HG02759 (cell line): ENCODE measurements around the gene C4orf50.

Source experiments
- ATAC-seq: cut with Tn5 transposase; IDR thresholded peaks from one replicate; pipeline ENCODE4 v1.9.1; 2021; ENCODE audit warnings: mild to moderate bottlenecking, moderate library complexity; ENCODE audit not compliant: unreplicated experiment

The C4orf50 gene

GRCh38 chr4:6018331-6018730 lies at the start of gene C4orf50:
TSS of gene C4orf50 (minus strand) at chr4:6018431.
- ATAC-seq, result no peak

GRCh38 chr4:6065934-6066590 lies 47.8 kb upstream of the C4orf50 start:
- ATAC-seq, result no peak

GRCh38 chr4:6065166-6065565 lies 46.9 kb upstream of the C4orf50 start:
- ATAC-seq, result no peak

GRCh38 chr4:6064383-6064782 lies 46.2 kb upstream of the C4orf50 start:
- ATAC-seq, result no peak

GRCh38 chr4:6063684-6064083 lies 45.5 kb upstream of the C4orf50 start:
- no peak for ATAC-seq

- ATAC-seq, result no peak
These were observed 43.9 kb upstream of the C4orf50 start for GRCh38 chr4:6062133-6062532.

- no peak for ATAC-seq
These were observed 41.2 kb upstream of the C4orf50 start for GRCh38 chr4:6059375-6059805.

GRCh38 chr4:6058531-6059374 lies 40.5 kb upstream of the C4orf50 start:
- ATAC-seq, result no peak

GRCh38 chr4:6056976-6057766 lies 38.9 kb upstream of the C4orf50 start:
- no peak for ATAC-seq

GRCh38 chr4:6055436-6055835 lies 37.2 kb upstream of the C4orf50 start:
- ATAC-seq, result no peak

- no peak for ATAC-seq
These were observed 36.8 kb upstream of the C4orf50 start for GRCh38 chr4:6055030-6055429.

GRCh38 chr4:6054162-6054922 lies 36.1 kb upstream of the C4orf50 start:
- ATAC-seq, result no peak

- ATAC-seq, result no peak
These were observed 34.4 kb upstream of the C4orf50 start for GRCh38 chr4:6052679-6053078.

GRCh38 chr4:6050551-6050950 lies 32.3 kb upstream of the C4orf50 start:
- no peak for ATAC-seq

- no peak for ATAC-seq
These were observed 31.8 kb upstream of the C4orf50 start for GRCh38 chr4:6049985-6050384.

GRCh38 chr4:6049278-6049677 lies 31.0 kb upstream of the C4orf50 start:
- no peak for ATAC-seq

GRCh38 chr4:6048537-6048936 lies 30.3 kb upstream of the C4orf50 start:
- no peak for ATAC-seq

- ATAC-seq, result no peak
These were observed 29.0 kb upstream of the C4orf50 start for GRCh38 chr4:6047130-6047673.

GRCh38 chr4:6046526-6047129 lies 28.4 kb upstream of the C4orf50 start:
- no peak for ATAC-seq

GRCh38 chr4:6044805-6045204 lies 26.6 kb upstream of the C4orf50 start:
- ATAC-seq, result no peak
